Gastroesophageal sphincter (tissue), 3 donors: Measurements from ENCODE around the gene COL18A1.

ENCODE experiments used
- CTCF ChIP-seq, 4 experiments: fragments of 200-600 bp in 2 of 4; fragments of 450-650 bp in 2 of 4; sonication (generic) in 1 of 4; IDR thresholded peaks; one replicate each; pipeline ENCODE4 v1.5.1; 2017 to 2019; ENCODE audit warnings: antibody characterized with exemption in 4 of 4, mild to moderate bottlenecking in 2 of 4, moderate library complexity in 2 of 4
- EP300 ChIP-seq: sonication (generic); formaldehyde crosslinking; IDR thresholded peaks from one replicate; pipeline ENCODE4 v1.6.1; 2017; ENCODE audit warnings: antibody characterized with exemption, mild to moderate bottlenecking
- POLR2A ChIP-seq, 2 donors: fragments of 450-650 bp; IDR thresholded peaks; one replicate each; pipeline ENCODE4 v1.6.1; 2017; ENCODE audit warnings: antibody characterized with exemption in 2 of 2, mild to moderate bottlenecking in 2 of 2, moderate library complexity in 1 of 2

- no peak for TF ChIP-seq CTCF (IDR thresholded peaks at IDR 0.05)
- TF ChIP-seq EP300 = no peak
- no peak for TF ChIP-seq POLR2A (IDR thresholded peaks at IDR 0.05)
Measured at GRCh38 chr21:45556645-45557615, 152.0 kb downstream of the COL18A1 start.
